ENCODE data around the gene CFAP299.

DNA sequence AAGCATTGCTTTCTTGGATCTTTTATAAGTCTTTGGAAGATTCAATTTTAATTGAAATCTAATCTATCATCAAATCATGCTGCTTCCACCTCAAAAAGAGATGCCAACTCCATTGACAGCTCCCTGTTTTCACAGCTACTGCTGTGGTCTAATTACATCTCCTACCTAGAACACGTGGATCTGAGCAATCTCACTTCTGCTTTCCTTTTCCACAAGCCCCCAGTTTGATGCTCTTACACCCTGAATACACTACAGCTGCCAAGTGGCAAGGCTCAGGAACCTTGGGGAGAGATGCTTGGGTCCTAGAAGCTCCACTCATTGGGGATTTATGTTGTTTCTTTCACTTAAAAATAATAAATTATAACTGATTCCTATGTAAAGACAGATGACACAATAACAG lies 172.0 kb downstream of the CFAP299 start:
- no peak for TF ChIP-seq EZH2phosphoT487 (conservative IDR thresholded peaks at IDR 0.05; ENCODE audit: low read length)
- TF ChIP-seq, protein P1, sequence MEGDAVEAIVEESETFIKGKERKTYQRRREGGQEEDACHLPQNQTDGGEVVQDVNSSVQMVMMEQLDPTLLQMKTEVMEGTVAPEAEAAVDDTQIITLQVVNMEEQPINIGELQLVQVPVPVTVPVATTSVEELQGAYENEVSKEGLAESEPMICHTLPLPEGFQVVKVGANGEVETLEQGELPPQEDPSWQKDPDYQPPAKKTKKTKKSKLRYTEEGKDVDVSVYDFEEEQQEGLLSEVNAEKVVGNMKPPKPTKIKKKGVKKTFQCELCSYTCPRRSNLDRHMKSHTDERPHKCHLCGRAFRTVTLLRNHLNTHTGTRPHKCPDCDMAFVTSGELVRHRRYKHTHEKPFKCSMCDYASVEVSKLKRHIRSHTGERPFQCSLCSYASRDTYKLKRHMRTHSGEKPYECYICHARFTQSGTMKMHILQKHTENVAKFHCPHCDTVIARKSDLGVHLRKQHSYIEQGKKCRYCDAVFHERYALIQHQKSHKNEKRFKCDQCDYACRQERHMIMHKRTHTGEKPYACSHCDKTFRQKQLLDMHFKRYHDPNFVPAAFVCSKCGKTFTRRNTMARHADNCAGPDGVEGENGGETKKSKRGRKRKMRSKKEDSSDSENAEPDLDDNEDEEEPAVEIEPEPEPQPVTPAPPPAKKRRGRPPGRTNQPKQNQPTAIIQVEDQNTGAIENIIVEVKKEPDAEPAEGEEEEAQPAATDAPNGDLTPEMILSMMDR (IDR thresholded peaks at IDR 0.05; ENCODE audit: insufficient read depth, low read length, poor library complexity, severe bottlenecking): no peak
